ENCODE data around the gene PRRC2C. TPM values are rescaled to one million over a fixed set of nuclear protein-coding genes. Genes with fewer than 3 reads are reported as not detected.
"Not testable (repeated sequence)": the region's sequence is repeated elsewhere in the genome, so short reads cannot be mapped to it uniquely, and the experiment has no call there.

Gene PRRC2C
- total RNA-seq, 8 experiments from 2014 or later: 58.2 to 146 (median 85.5) TPM

- Histone ChIP-seq H3K4me1 (replicated peaks in 1 of 2) (no peaks in the 10 kb centered on the region), H3K27ac (no peak overlapping the region), H3K4me3 (no peak overlapping the region)
- peak in 1 of 8 experiments; percentile 19 for ATAC-seq (replicated peaks in 6 of 8)
- 74 to 93% (median 85%) methylated on average over 2 to 11 of the region's 13 CpGs; no CpG with 5 or more reads in 5 of the 10 experiments for WGBS, 10 experiments
- in situ Hi-C loops (cut with MboI; ENCODE audit: low pct_unique_long_range_greater_than_20kb in 2 of 9, low sequenced_read_pairs in 9 of 9, unreplicated experiment in 9 of 9): no loop called here
Measured at GRCh38 chr1:171600862-171601261, 115.5 kb downstream of the PRRC2C start.

DNA sequence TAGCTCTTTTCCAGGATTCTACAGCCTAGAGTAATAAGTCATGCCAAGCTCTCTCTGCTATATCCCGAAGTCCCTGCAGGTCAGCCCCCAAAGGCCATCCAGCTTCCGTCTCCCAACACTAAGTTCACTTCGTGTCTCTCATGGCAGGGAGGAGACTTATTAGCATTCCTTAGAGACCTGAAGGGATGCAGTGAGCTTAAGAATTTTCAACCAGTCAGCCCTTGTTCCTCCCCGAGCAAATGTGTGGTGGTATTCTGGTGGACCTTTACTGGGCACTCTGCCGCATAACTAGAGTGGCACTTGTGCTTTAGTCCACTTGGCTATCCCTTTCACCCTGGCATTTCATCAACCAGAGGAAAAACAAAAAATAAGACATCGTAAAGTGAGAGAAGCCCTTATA is 117.7 kb downstream of the PRRC2C start:
- H3K4me1 ChIP-seq (replicated peaks in 1 of 2); H3K4me3 ChIP-seq; in situ Hi-C loops (cut with MboI; ENCODE audit: low pct_unique_long_range_greater_than_20kb in 2 of 9, low sequenced_read_pairs in 9 of 9, unreplicated experiment in 9 of 9); H3K27ac ChIP-seq; ATAC-seq (replicated peaks in 6 of 8): not testable (repeated sequence)
- 48 to 100% (median 85%) methylated on average over 1 to 6 of the region's 6 CpGs; no CpG with 5 or more reads in 3 of the 10 experiments for WGBS, 10 experiments

- Histone ChIP-seq H3K27ac (no peak overlapping the region), H3K4me1 (replicated peaks in 1 of 2) (no peaks in the 10 kb centered on the region), H3K4me3 (no peak overlapping the region)
- ATAC-seq (replicated peaks in 6 of 8): no peak
- WGBS, 10 experiments: 55 to 100% (median 70%) methylated on average over 1 to 10 of the region's 10 CpGs; no CpG with 5 or more reads in 1 of the 10 experiments
- in situ Hi-C loops (cut with MboI; ENCODE audit: low pct_unique_long_range_greater_than_20kb in 2 of 9, low sequenced_read_pairs in 9 of 9, unreplicated experiment in 9 of 9): no loop called here
Measured at GRCh38 chr1:171606402-171606941, 121.1 kb downstream of the PRRC2C start.

GRCh38 chr1:171610385-171610784 is 125.1 kb downstream of the PRRC2C start:
- H3K4me1 ChIP-seq (replicated peaks in 1 of 2): no peaks in the 10 kb centered on the region
- H3K27ac ChIP-seq: no peak overlapping the region
- no peak for ATAC-seq (replicated peaks in 6 of 8)
- 76 to 100% (median 83%) methylated on average over 1 to 2 of the region's 2 CpGs; no CpG with 5 or more reads in 1 of the 10 experiments for WGBS, 10 experiments
- in situ Hi-C loops (cut with MboI; ENCODE audit: low pct_unique_long_range_greater_than_20kb in 2 of 9, low sequenced_read_pairs in 9 of 9, unreplicated experiment in 9 of 9): no loop called here
- H3K4me3 ChIP-seq: no peak overlapping the region

GRCh38 chr1:171611306-171611705 is 126.0 kb downstream of the PRRC2C start:
- in situ Hi-C loops (cut with MboI; ENCODE audit: low pct_unique_long_range_greater_than_20kb in 2 of 9, low sequenced_read_pairs in 9 of 9, unreplicated experiment in 9 of 9): no loop called here
- ATAC-seq (replicated peaks in 6 of 8): peak in 2 of 8 experiments; percentile 42 to 45
- no peak overlapping the region for H3K27ac ChIP-seq
- WGBS, 10 experiments: 14 to 88% (median 57%) methylated on average over 1 to 2 of the region's 2 CpGs; no CpG with 5 or more reads in 1 of the 10 experiments
- H3K4me3 ChIP-seq: no peak overlapping the region
- H3K4me1 ChIP-seq (replicated peaks in 1 of 2): no peaks in the 10 kb centered on the region

- WGBS, 10 experiments: 50 to 100% (median 80%) methylated on average over 1 of the region's 1 CpG; no CpG with 5 or more reads in 3 of the 10 experiments
- Histone ChIP-seq H3K4me3 (no peak overlapping the region), H3K27ac (no peak overlapping the region), H3K4me1 (replicated peaks in 1 of 2) (no peaks in the 10 kb centered on the region)
- ATAC-seq (replicated peaks in 6 of 8): no peak
- in situ Hi-C loops (cut with MboI; ENCODE audit: low pct_unique_long_range_greater_than_20kb in 2 of 9, low sequenced_read_pairs in 9 of 9, unreplicated experiment in 9 of 9): no loop called here
Measured at GRCh38 chr1:171613282-171613681, 128.0 kb downstream of the PRRC2C start.

GRCh38 chr1:171615122-171615906 is 130.0 kb downstream of the PRRC2C start:
- H3K4me3 ChIP-seq; in situ Hi-C loops (cut with MboI; ENCODE audit: low pct_unique_long_range_greater_than_20kb in 2 of 9, low sequenced_read_pairs in 9 of 9, unreplicated experiment in 9 of 9); H3K4me1 ChIP-seq (replicated peaks in 1 of 2); ATAC-seq (replicated peaks in 6 of 8); H3K27ac ChIP-seq: not testable (repeated sequence)
- 46 to 96% (median 74%) methylated on average over 2 to 11 of the region's 14 CpGs for WGBS, 10 experiments

DNA sequence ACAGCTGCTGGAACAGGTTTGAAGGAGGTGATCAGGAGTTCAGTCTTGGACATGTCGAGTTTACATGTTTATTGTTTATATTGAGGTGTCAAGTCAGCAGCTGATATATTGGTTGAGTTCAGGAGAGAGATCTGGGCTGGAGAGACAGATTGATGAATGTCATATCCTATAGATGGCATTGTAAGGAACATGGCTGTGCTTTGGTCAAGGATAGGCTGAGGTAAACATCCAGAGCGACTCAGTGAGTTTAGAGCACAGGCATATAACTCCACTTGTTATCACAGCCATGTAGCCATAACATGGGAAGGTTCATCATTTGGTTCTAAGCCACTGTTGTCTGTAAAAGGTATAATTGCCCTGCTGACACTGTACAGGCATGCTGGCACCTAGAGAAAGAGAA is 131.3 kb downstream of the PRRC2C start:
- ATAC-seq (replicated peaks in 6 of 8): no peak
- Histone ChIP-seq H3K4me3 (no peak overlapping the region), H3K27ac (no peak overlapping the region), H3K4me1 (replicated peaks in 1 of 2) (no peaks in the 10 kb centered on the region)
- WGBS, 10 experiments: 54 to 95% (median 85%) methylated on average over 2 of the region's 2 CpGs; no CpG with 5 or more reads in 4 of the 10 experiments
- in situ Hi-C loops (cut with MboI; ENCODE audit: low pct_unique_long_range_greater_than_20kb in 2 of 9, low sequenced_read_pairs in 9 of 9, unreplicated experiment in 9 of 9): no loop called here

GRCh38 chr1:171622152-171622462 is 136.8 kb downstream of the PRRC2C start, which contains the start of gene MYOCOS:
MYOCOS (plus strand) TSS chr1:171622243; CDS start chr1:171623884, 1,641 bp downstream.
- in situ Hi-C loops (cut with MboI; ENCODE audit: low pct_unique_long_range_greater_than_20kb in 2 of 9, low sequenced_read_pairs in 9 of 9, unreplicated experiment in 9 of 9): no loop called here
- peaks cover 0 to 5% of the 10 kb centered on the region in 2 donors for H3K4me1 ChIP-seq (replicated peaks in 1 of 2)
- no peak within 1 kb of the TSS for H3K27ac ChIP-seq
- H3K4me3 ChIP-seq: no peak within 1 kb of the TSS
- peak in 3 of 8 experiments; percentile 65 to 83 (median 82) for ATAC-seq (replicated peaks in 6 of 8)
- 24 to 71% (median 50%) methylated on average over 1 to 7 of the region's 7 CpGs; no CpG with 5 or more reads in 1 of the 10 experiments for WGBS, 10 experiments

DNA sequence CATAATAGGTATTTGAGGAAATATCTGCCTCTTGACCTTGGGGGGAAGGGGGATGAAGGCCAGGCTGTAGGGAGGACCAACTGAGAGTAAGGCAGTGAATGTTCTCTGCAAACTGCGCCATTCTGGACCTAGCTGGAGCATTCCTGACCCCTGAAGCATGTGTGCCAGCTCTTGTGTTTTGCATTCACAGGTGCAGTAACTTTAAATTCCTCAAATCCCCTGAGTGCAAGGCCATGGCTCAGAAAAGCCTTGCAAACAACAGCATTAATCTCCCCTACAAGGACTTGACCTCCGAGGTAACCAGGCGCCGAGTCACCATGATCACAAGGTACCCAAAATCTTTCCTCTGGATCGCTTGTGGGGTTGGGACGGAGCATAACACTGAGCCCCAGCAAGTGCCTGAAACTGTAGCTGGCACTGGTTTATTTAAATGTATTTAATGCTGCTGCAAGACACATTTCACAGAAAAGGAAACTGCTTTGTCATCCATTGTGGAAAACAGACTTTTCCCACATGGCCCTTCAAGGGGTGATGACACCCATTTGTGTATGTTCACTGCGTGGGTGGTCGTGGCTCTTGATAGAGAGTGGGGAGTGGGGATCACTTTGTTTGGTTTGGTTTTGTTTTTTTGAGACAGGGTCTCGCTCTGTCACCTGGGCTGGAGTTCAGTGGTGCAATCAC is 138.5 kb downstream of the PRRC2C start:
- ATAC-seq (replicated peaks in 6 of 8): no peak
- Histone ChIP-seq H3K4me3 (no peak overlapping the region), H3K27ac (no peak overlapping the region), H3K4me1 (replicated peaks in 1 of 2) (peaks cover 0 to 5% of the 10 kb centered on the region in 2 donors)
- WGBS, 10 experiments: 18 to 96% (median 65%) methylated on average over 1 to 9 of the region's 9 CpGs; no CpG with 5 or more reads in 1 of the 10 experiments
- in situ Hi-C loops (cut with MboI; ENCODE audit: low pct_unique_long_range_greater_than_20kb in 2 of 9, low sequenced_read_pairs in 9 of 9, unreplicated experiment in 9 of 9): no loop called here

GRCh38 chr1:171625225-171625624 is 139.9 kb downstream of the PRRC2C start:
- 33 to 100% (median 56%) methylated on average over 1 of the region's 1 CpG; no CpG with 5 or more reads in 5 of the 10 experiments for WGBS, 10 experiments
- in situ Hi-C loops (cut with MboI; ENCODE audit: low pct_unique_long_range_greater_than_20kb in 2 of 9, low sequenced_read_pairs in 9 of 9, unreplicated experiment in 9 of 9): loop anchor here in 2 of 9 experiments (25.0 kb wide), 1 partner anchor 362 kb away; no protein-coding TSS in a partner anchor

DNA sequence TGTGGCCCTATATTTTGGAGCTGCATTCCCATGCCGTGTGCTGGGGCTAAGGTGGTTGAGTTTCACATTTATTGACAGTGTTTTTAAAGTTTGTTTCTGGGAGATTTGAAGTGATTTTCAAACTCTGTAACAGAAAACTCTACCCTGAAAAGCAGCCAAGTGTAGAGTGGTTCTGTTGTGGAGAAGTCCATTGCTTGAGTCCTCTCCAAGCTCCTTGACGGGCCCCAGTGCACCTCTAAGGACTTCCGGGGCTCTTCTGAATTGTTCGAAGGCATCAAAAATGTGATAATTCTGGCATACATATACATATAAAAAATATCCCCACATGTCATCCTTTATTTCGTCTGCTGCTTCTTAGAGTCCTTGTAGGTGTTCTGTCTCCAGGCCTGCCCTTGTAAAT is 141.7 kb downstream of the PRRC2C start:
- H3K27ac ChIP-seq: no peak overlapping the region
- H3K4me3 ChIP-seq: no peak overlapping the region
- ATAC-seq (replicated peaks in 6 of 8): no peak
- in situ Hi-C loops (cut with MboI; ENCODE audit: low pct_unique_long_range_greater_than_20kb in 2 of 9, low sequenced_read_pairs in 9 of 9, unreplicated experiment in 9 of 9): loop anchor here in 2 of 9 experiments (25.0 kb wide), 1 partner anchor 360 kb away; no protein-coding TSS in a partner anchor
- H3K4me1 ChIP-seq (replicated peaks in 1 of 2): peaks cover 0 to 4% of the 10 kb centered on the region in 2 donors
- 0 to 100% (median 80%) methylated on average over 1 to 5 of the region's 5 CpGs; no CpG with 5 or more reads in 1 of the 10 experiments for WGBS, 10 experiments

More at GRCh38 chr1:171625225-171625624, 139.9 kb downstream of the PRRC2C start:
- Histone ChIP-seq H3K4me3 (no peak overlapping the region), H3K27ac (no peak overlapping the region), H3K4me1 (replicated peaks in 1 of 2) (peaks cover 0 to 5% of the 10 kb centered on the region in 2 donors)
- ATAC-seq (replicated peaks in 6 of 8): no peak

DNA sequence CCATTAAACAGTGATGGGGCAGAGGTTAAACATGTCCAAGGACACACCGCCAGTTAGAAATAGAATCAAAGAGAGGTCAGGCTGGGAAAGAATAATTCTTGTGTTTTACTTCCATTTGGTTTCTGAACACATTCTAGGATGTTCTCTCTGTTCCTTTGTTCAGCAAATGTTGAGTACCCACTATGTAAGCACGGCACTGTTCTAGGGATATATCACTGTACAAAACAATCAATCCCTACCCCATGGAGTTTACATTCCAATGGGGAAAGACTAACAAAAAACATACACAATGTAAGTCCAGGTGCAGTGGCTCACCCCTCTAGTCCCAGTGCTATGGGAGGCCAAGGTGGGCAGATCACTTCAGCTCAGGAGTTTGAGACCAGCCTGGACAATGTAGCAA is 142.9 kb downstream of the PRRC2C start:
- Histone ChIP-seq H3K27ac (no peak overlapping the region), H3K4me3 (no peak overlapping the region), H3K4me1 (replicated peaks in 1 of 2) (no peaks in the 10 kb centered on the region)
- in situ Hi-C loops (cut with MboI; ENCODE audit: low pct_unique_long_range_greater_than_20kb in 2 of 9, low sequenced_read_pairs in 9 of 9, unreplicated experiment in 9 of 9): loop anchor here in 2 of 9 experiments (25.0 kb wide), 1 partner anchor 359 kb away; no protein-coding TSS in a partner anchor
- 22 to 100% (median 90%) methylated on average over 1 to 2 of the region's 2 CpGs for WGBS, 10 experiments
- ATAC-seq (replicated peaks in 6 of 8): no peak

Measured in motor neuron (in vitro differentiated cells).